ENCODE measurements around the gene SCYGR2.

SCYGR2 gene

DNA sequence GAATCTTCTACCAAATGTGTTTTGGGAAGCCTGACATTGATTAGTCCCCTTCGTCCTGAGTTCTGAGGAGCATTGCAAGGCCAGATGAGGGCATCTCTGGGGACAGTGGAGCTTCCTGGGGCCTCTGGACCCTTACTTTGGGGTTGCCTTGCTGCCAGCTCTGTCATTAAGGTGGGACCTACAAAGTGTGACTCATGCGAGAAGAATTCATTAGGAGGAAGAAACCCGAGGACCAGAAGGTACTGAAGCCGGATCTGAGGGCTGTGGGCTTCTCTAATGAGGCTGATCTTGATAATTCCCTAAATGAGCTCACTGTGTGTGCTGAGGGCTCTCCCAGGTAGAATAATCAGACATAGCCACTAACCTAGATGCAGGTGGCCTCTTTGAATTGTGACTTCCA is 695 bp upstream of the SCYGR2 start:
- H3K9me3 Mint-ChIP-seq, result peaks cover 2% of the 10 kb centered on the region
- no peak for DNase-seq (ENCODE audit: low spot score in 2 of 2)
- no peak overlapping the region for H3K27ac Mint-ChIP-seq
- H3K4me3 Mint-ChIP-seq, result no peak overlapping the region
- ATAC-seq, result no peak
- H3K36me3 Mint-ChIP-seq, result no peaks in the 10 kb centered on the region
- H3K4me1 Mint-ChIP-seq, result no peaks in the 10 kb centered on the region

DNA sequence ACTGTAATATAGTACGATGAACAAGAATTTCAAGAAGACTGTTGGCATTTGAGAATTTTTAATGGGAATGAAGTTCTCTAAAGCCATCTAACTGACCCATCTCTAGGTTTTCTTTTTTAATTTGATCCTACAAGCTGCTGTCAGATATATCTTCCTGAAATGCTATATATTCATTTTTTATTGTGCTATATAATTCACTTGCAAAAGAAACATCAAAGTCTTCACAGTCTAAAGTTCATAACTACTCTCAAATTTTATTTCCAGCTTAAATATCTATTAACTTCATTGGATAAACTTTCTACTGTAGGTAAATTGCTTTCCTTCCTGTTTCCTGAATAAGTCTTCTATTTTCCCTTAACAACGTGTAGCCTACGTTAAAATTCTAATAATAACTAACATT is 3.7 kb downstream of the SCYGR2 start:
- ATAC-seq (no peak), DNase-seq (ENCODE audit: low spot score in 2 of 2) (no peak)
- no peak overlapping the region for H3K27ac Mint-ChIP-seq
- no peaks in the 10 kb centered on the region for H3K4me1 Mint-ChIP-seq
- H3K9me3 Mint-ChIP-seq, result peaks cover 2% of the 10 kb centered on the region
- H3K4me3 Mint-ChIP-seq, result no peak overlapping the region
- H3K36me3 Mint-ChIP-seq, result no peaks in the 10 kb centered on the region

DNA sequence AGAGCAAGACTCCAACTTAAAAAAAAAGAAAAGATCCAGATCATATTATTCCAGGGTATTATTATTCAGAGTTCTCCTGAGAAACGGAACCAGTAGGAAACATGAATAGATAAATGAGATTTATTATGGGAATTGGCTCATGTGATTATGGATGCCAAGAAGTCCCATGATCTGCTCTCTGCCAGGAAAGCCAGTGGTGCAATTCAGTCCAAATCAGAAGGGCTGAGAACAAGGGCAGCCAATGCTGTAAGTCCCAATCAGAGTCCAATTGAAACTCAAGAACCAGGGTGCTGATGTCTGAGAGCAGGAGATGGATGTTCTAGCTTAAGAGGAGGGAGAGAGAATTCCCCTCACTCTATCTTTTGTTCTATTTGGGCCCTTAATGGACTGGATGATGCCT is 7.8 kb downstream of the SCYGR2 start:
- Mint-ChIP-seq H3K9me3 (no peaks in the 10 kb centered on the region), H3K36me3 (peaks cover 8% of the 10 kb centered on the region), H3K4me1 (no peaks in the 10 kb centered on the region), H3K27ac (no peak overlapping the region), H3K4me3 (no peak overlapping the region)
- ATAC-seq, result no peak
- DNase-seq (ENCODE audit: low spot score in 2 of 2), result no peak

DNA sequence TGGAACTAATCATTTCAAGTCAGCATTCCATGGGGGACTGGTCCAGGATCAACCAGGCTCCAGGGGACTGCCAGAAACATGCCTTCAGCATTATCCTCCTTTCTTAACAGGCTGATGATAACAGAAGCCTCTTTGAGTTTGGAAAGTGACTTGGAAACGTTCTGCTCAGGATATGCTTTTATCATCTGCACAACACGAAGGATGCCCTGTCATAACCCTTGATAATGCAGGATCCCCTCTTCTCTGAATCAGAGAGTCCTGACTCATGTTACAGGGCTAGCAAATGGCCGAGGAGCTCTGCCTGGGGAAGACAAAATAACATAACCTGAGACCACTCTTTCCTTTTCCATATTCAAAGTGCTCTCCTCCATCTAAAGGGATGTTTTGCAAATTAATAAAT is 9.2 kb downstream of the SCYGR2 start:
- peak overlapping the region; percentile 65 for H3K27ac Mint-ChIP-seq
- no peak overlapping the region for H3K4me3 Mint-ChIP-seq
- peaks cover 8% of the 10 kb centered on the region for H3K36me3 Mint-ChIP-seq
- no peaks in the 10 kb centered on the region for H3K9me3 Mint-ChIP-seq
- DNase-seq (ENCODE audit: low spot score in 2 of 2) (no peak), ATAC-seq (no peak)
- no peaks in the 10 kb centered on the region for H3K4me1 Mint-ChIP-seq

DNA sequence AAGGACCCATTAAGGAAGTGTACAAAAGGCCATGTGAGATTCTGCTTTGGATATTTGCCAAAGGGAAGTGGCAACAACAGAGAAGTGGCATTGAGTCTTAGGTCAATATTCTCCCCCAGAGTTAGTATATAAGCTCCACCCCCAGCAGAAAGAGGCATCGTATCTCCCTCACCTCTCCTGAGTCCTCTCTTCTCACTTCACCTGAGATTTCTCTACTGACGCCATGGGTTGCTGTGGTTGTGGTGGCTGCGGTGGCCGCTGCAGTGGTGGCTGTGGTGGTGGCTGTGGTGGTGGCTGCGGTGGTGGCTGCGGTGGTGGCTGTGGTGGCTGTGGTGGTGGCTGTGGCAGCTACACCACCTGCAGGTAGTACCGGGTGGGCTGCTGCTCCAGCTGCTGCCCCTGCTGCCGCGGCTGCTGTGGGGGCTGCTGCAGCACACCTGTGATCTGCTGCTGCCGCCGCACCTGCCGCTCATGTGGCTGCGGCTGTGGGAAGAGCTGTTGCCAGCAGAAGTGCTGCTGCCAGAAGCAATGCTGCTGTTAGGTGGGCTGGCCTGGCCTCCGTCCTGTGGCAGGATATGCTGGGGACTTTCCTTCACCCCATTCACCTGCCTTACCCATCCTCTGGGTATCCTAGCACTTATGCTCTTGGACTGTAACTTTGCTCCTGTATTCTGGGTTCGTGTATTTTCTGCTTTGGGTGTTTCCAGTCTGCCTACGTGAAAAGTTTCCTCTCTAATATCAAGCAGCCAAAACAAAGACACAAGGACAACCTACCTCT is 10.1 kb downstream of the SCYGR2 start:
- Mint-ChIP-seq H3K36me3 (peaks cover 8% of the 10 kb centered on the region), H3K9me3 (no peaks in the 10 kb centered on the region), H3K4me1 (no peaks in the 10 kb centered on the region), H3K27ac (peak overlapping the region; percentile 65), H3K4me3 (no peak overlapping the region)
- DNase-seq (ENCODE audit: low spot score in 2 of 2), result no peak
- ATAC-seq, result no peak

DNA sequence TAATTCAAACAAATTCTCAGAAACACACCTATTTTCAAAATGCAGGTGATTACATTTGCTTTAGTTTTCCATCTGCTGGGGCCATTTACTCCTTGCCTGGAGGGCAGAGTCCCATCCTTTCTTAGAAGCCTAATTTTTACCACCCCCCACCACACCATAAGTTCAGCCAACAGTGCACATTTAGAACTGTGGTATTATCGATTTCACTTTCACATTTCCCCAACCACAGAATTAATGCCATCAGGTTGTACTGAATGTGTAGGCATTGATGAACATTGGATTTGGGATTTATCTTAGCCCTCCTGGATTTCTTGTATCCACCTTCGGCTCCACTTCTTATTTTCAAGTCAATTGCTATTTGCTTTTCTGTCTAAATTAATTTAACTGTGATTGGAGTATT is 11.4 kb downstream of the SCYGR2 start:
- peaks cover 8% of the 10 kb centered on the region for H3K36me3 Mint-ChIP-seq
- H3K27ac Mint-ChIP-seq, result no peak overlapping the region
- no peaks in the 10 kb centered on the region for H3K4me1 Mint-ChIP-seq
- ATAC-seq (no peak), DNase-seq (ENCODE audit: low spot score in 2 of 2) (no peak)
- no peaks in the 10 kb centered on the region for H3K9me3 Mint-ChIP-seq
- H3K4me3 Mint-ChIP-seq, result no peak overlapping the region

DNA sequence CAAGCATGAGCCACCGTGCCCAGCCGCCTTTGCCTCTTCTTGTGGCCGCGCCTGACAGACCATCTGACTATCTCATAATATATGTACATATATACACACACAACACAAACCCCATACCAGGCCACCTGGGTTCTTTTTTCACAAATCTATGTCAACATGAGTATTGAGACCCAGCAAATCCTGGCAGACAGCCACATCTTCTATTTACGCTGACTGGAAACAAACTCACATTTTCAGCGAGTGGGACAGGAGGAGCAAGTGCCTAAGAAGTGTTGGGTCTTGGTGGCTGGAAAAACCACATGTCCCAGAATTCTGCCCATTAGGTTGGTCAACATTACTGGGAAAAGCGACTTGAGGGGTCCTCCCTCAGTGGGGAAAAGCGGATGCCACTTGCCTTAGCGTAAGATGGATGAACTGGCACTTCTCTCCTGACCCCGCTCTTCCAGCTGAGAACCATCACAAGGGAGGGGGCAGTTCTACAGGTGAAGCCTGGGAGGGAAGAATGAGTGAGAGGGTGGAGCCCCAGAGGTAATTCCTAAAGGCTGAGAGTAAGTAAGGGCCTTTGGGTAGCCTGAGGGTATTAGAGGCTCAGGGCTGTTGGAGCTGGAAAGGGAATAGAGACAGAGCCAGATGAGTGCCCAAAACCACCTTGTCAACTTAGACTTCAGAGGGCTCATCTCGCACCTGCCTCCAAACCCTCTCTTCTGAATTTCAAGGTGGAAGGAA is 14.0 kb downstream of the SCYGR2 start:
- H3K27ac Mint-ChIP-seq, result no peak overlapping the region
- ATAC-seq (no peak), DNase-seq (ENCODE audit: low spot score in 2 of 2) (no peak)
- H3K4me3 Mint-ChIP-seq, result no peak overlapping the region
- H3K9me3 Mint-ChIP-seq, result no peaks in the 10 kb centered on the region
- peaks cover 8% of the 10 kb centered on the region for H3K36me3 Mint-ChIP-seq
- no peaks in the 10 kb centered on the region for H3K4me1 Mint-ChIP-seq

DNA sequence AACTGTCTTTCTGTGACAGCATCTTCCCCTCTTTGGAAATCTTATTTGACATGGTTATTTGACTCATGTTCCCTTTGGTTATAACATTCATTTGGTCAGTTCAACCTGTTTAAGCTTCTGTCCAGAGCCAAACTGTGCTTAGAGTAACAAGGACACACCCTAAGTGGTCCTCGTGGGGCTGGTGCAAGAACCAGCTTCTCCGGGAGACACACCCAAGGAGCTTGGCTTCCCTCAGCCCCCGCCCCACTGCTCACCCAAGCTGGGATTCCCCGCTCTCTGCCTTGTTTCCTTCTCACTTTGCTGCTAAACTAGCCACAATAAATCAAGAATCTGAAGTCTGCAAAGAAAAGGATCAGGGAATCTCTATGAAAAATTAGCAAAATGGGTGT is 14.6 kb downstream of the SCYGR2 start:
- Mint-ChIP-seq H3K9me3 (no peaks in the 10 kb centered on the region), H3K4me1 (no peaks in the 10 kb centered on the region), H3K36me3 (peaks cover 8% of the 10 kb centered on the region), H3K4me3 (no peak overlapping the region), H3K27ac (no peak overlapping the region)
- no peak for ATAC-seq
- DNase-seq (ENCODE audit: low spot score in 2 of 2), result no peak

DNA sequence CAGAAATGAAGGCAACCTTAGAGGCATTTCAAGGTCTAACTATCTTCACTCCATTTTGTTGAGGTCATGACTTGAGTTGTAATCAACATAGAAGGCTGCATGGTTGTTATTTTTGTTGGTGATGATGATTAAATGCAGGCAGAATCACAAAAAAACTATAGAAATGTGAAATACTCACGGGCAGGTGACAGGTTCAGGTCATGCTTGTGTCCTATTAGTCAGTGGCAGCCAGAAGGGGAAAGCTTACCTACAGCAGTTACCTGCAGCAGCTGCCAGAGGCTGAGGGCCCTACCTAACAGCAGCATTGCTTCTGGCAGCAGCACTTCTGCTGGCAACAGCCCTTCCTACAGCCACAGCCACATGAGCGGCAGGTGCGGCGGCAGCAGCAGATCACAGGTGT is 15.6 kb downstream of the SCYGR2 start:
- no peak for DNase-seq (ENCODE audit: low spot score in 2 of 2)
- no peak for ATAC-seq
- Mint-ChIP-seq H3K4me1 (no peaks in the 10 kb centered on the region), H3K27ac (no peak overlapping the region), H3K36me3 (peaks cover 2% of the 10 kb centered on the region), H3K9me3 (no peaks in the 10 kb centered on the region), H3K4me3 (no peak overlapping the region)

DNA sequence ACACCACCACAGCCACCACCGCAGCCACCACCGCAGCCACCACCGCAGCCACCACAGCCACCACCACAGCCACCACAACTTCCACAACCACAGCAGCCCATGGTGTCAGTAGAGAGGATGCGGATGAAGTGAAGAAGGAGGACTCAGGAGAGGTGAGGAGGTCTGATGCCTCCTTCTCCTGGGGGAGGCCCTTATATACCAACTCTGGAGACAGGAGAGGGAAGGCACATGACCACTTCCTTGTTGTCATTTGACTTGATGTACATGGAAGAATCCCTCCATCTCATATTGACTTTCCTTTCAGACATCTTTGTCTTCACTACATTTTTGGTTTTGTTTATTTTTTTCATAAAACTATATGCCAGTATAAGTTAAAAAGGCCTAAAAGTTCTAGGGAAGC is 16.0 kb downstream of the SCYGR2 start, which contains the start of gene SCYGR3:
TSS of gene SCYGR3 (minus strand) at position 101 of the 400 bp plus-strand sequence. CDS start at position 101, 0 bp downstream.
- DNase-seq (ENCODE audit: low spot score in 2 of 2), result no peak
- no peak within 1 kb of the TSS for H3K4me3 Mint-ChIP-seq
- H3K4me1 Mint-ChIP-seq, result no peaks in the 10 kb centered on the region
- no peaks in the 10 kb centered on the region for H3K36me3 Mint-ChIP-seq
- ATAC-seq, result no peak
- H3K27ac Mint-ChIP-seq, result no peak within 1 kb of the TSS
- H3K9me3 Mint-ChIP-seq, result no peaks in the 10 kb centered on the region

DNA sequence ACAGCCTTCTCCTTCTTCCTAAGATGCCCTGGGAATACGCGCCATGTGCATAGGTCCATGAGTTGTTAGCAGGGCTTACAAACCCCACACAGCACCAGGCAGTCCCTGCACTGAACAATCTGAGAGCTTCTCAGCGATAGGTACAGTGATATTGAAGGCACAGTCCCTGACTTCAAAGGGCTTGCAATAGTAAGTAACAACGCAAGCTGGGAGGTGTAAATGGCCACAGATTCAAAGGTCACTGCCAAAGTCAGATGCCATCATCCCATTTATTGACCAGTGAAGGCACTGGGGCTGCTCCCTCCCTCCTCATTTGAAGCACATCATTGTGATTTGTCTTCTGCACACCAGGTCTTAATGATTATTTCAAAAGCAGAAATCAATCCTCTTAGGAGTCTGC is 16.5 kb downstream of the SCYGR2 start:
- ATAC-seq (no peak), DNase-seq (ENCODE audit: low spot score in 2 of 2) (no peak)
- Mint-ChIP-seq H3K36me3 (no peaks in the 10 kb centered on the region), H3K27ac (no peak overlapping the region), H3K4me3 (no peak overlapping the region), H3K9me3 (no peaks in the 10 kb centered on the region), H3K4me1 (no peaks in the 10 kb centered on the region)

DNA sequence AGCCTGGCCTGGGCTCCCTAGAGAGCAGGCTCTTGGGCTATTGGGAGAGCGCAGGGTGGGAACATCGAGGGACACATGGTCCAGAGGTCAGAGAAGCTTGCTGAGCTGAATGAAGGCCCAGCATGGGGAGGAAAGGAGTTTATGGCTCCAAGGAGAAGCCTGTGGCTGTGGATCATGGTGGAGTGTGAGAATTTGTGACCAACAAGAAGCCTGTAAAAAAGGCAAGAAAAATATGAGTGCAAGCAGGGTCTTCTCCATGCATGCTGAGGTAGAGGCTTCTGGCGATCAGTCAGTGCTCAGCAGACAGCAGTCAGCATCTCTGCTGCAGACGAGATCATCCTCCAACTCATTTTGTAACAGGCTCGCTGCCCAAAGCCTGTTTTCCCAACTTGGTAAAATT is 17.2 kb downstream of the SCYGR2 start:
- Mint-ChIP-seq H3K9me3 (no peaks in the 10 kb centered on the region), H3K4me1 (no peaks in the 10 kb centered on the region), H3K4me3 (no peak overlapping the region), H3K27ac (no peak overlapping the region), H3K36me3 (no peaks in the 10 kb centered on the region)
- no peak for DNase-seq (ENCODE audit: low spot score in 2 of 2)
- no peak for ATAC-seq

DNA sequence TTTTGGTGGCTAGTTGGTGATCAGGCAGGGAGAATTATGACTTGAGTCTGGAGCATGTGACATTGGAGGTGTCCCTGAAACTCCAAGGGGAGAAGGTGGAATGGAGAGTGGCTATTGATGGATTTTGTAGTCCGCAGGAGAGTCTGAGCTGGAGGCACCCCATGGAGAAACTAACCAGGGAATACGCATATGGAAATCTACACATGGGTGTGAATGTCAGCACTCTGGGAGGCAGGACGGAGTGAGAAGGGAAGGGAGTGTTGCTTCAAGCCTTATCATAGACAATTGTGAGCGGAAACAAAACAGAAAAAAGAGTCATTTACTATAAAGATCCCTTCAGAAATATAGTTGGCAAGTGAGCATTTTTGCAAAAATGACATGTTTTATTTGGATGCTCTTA is 17.9 kb downstream of the SCYGR2 start:
- Mint-ChIP-seq H3K9me3 (no peaks in the 10 kb centered on the region), H3K4me1 (no peaks in the 10 kb centered on the region), H3K36me3 (no peaks in the 10 kb centered on the region), H3K27ac (no peak overlapping the region), H3K4me3 (no peak overlapping the region)
- ATAC-seq, result no peak
- no peak for DNase-seq (ENCODE audit: low spot score in 2 of 2)

DNA sequence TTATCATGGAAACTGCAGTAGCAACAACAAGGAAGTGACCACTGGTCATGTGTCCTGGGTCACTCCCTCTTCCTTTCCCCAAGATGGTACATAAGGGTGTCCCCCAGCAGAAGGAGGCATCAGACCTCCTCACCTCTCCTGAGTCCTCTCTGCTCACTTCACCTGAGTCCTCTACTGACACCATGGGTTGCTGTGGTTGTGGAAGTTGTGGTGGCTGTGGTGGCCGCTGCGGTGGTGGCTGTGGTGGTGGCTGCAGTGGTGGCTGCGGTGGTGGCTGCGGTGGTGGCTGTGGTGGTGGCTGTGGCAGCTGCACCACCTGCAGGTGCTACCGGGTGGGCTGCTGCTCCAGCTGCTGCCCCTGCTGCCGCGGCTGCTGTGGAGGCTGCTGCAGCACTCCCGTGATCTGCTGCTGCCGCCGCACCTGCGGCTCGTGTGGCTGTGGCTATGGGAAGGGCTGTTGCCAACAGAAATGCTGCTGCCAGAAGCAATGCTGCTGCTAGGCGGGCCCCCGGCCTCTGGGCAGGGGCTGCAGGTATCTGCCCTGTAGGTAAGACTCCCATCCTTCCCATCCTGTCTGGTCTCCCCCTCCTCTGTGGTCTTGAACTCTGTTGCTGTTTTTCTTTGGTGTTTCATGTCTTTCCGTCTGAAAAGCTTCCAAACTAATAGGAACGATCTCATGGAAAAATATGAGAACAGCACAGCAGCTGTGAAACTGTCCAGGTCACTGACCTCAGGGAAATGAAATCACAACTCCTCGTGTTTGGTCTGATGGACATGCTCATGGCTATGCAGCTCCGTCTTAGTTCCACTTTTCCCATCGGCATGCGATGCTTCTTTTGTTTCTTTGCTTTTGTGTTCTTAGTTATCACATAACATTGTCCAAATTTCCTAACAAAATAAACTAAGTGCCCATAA is 18.9 kb downstream of the SCYGR2 start, which contains the start of gene SCYGR4:
TSS of gene SCYGR4 (plus strand) at position 183 of the 915 bp plus-strand sequence. CDS start at position 183, 0 bp downstream.
- no peaks in the 10 kb centered on the region for H3K9me3 Mint-ChIP-seq
- no peak for ATAC-seq
- H3K36me3 Mint-ChIP-seq, result no peaks in the 10 kb centered on the region
- H3K4me3 Mint-ChIP-seq, result no peak within 1 kb of the TSS
- no peak for DNase-seq (ENCODE audit: low spot score in 2 of 2)
- H3K4me1 Mint-ChIP-seq, result no peaks in the 10 kb centered on the region
- H3K27ac Mint-ChIP-seq, result no peak within 1 kb of the TSS

DNA sequence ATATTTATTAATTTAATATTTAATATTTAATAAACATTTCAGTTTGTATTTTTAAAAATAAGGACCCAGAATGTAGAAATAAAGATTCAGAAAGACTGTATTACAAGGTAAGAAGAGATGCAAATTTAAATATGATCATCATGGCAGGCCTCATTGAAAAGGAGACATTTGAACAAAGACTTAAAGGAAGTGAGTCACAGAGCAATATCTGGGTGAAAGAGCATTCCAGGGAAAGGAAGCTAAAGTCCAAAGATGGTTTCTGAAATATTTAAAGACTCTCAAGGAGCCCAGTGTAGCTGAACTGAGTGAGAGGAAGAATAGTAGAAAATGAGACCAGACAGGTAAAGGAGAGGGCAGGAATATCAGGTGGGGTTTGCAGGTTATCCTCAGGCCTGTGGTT is 24.5 kb downstream of the SCYGR2 start:
- ATAC-seq (no peak), DNase-seq (ENCODE audit: low spot score in 2 of 2) (no peak)
- Mint-ChIP-seq H3K4me3 (no peak overlapping the region), H3K4me1 (no peaks in the 10 kb centered on the region), H3K27ac (no peak overlapping the region), H3K9me3 (no peaks in the 10 kb centered on the region), H3K36me3 (no peaks in the 10 kb centered on the region)
